GM12874 (cell line): ENCODE results near the gene PRDM5.

ENCODE experiments used
- CTCF ChIP-seq: IDR thresholded peaks from 2 replicates; pipeline ENCODE4 v1.5.1; 2011; ENCODE audit warnings: low read depth, mild to moderate bottlenecking, control low read depth, low read length, moderate library complexity; ENCODE audit not compliant: insufficient read depth

Gene PRDM5

GRCh38 chr4:120769227-120769626, 153.3 kb downstream of the PRDM5 start:
- no peak for TF ChIP-seq CTCF

- TF ChIP-seq CTCF = no peak
These were observed 157.3 kb downstream of the PRDM5 start for GRCh38 chr4:120765260-120765680.

GRCh38 chr4:120763650-120764049, 158.9 kb downstream of the PRDM5 start:
- TF ChIP-seq CTCF = no peak

- TF ChIP-seq CTCF = no peak
These were observed 161.5 kb downstream of the PRDM5 start for GRCh38 chr4:120761070-120761469.

- no peak for TF ChIP-seq CTCF
These were observed 162.5 kb downstream of the PRDM5 start for GRCh38 chr4:120760047-120760446.

GRCh38 chr4:120755864-120756263, 166.7 kb downstream of the PRDM5 start:
- no peak for TF ChIP-seq CTCF

GRCh38 chr4:120754590-120754989, 167.9 kb downstream of the PRDM5 start:
- TF ChIP-seq CTCF = no peak

- no peak for TF ChIP-seq CTCF
These were observed 168.7 kb downstream of the PRDM5 start for GRCh38 chr4:120753854-120754253.
